HG03097 (cell line): ENCODE data around the gene LAIR2.

Source experiments
- ATAC-seq: cut with Tn5 transposase; IDR thresholded peaks from one replicate; pipeline ENCODE4 v1.9.1; 2021; ENCODE audit not compliant: unreplicated experiment, low FRiP score

The LAIR2 gene, protein sequence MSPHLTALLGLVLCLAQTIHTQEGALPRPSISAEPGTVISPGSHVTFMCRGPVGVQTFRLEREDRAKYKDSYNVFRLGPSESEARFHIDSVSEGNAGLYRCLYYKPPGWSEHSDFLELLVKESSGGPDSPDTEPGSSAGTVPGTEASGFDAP

DNA sequence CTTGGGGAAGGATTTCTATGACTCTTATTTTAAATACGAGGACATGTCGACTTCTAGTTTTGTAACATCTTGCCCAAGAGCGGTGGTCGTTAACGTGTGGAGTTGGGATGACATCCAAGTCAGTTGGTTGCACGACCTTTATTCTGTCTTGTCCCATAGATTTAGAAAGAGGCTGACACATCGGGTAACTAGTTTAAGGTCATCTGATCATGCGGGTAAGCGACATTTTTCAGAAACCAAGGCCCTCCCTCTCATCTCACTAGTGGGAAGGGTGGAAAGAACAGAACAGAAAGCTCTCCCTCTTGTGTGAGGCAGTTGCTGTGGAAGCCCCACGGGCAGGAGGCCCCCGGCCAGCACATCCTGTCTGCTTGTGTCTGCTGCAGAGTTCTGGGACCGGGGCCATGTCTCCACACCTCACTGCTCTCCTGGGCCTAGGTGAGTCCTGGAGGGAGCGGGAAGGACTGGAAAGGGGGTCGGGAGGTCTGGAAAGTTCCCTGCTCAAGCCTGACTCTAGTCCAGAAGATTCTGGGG lies at the start of gene LAIR2:
Gene LAIR2 (plus strand): TSS at position 314 of the 531 bp plus-strand sequence. CDS start 88 bp downstream, at position 402.
- ATAC-seq = no peak

DNA sequence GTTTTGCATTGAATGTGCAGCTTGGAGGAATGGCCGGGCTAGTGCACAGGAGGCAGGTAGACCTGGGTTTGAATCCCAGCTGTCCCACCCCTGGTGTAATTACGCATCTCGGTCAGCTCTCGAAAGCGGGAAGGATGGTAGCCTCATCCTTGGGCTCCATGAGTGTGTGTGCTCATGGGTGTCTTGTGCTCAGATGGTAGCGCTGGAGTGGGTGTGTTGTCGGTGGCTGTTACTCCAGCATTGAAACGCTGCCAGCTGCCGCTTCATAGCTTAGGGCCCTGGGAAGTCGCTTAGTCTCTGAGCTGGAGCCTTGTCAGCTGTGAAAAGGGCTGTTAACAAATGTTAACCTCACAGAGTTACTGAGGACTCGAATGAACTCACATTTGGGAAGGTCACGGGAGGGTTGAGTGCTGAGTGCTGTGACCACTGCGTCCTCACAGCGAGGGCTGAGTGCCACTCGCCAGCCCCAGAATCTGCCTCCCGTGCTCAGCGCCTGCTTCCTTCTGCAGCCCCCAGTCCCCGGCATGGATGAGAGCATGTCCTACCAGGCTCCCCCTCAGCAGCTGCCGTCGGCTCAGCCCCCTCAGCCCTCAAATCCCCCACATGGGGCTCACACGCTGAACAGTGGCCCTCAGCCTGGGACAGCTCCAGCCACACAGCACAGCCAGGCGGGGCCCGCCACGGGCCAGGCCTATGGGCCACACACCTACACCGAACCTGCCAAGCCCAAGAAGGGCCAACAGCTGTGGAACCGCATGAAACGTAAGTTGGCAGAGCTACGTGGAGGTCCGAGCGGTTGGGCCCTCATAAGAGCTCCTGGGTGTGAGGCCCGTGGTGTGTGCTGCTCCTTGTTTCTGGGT lies 48.5 kb upstream of the LAIR2 start:
- ATAC-seq = no peak

DNA sequence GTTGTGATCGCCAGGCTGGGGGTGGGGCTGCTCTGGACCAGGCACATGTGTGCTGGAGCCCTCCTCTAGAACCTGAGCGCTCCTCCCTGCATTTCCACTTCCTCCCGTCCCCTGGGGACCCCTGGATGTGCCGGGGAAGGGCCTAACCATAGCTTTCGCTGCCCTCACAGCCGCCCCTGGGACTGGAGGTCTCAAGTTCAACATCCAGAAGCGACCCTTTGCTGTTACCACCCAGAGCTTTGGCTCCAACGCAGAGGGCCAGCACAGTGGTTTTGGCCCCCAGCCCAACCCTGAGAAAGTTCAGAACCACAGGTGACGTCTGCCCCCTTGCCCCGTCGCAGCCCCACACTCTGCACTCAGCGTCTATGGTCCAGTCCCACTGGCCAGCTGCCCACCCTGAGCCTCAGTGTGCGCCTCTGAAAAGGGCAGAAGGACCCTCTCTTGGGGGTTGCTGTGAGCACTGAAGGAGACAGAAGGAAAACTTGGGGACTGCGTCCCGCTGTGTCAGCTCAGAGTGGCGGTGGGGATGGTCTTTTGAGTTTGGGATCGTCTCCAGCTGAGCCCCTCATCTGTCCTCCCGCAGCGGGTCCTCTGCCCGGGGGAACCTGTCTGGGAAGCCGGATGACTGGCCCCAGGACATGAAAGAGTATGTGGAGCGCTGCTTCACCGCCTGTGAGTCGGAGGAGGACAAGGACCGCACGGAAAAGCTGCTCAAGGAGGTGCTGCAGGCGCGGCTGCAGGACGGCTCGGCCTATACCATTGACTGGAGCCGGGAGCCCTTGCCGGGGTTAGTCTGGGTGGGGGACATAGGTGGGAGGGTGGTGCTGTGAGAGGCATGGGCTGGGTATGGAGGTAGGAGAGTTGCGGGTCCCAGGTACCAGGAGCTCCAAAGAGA lies 47.6 kb upstream of the LAIR2 start:
- ATAC-seq = no peak

DNA sequence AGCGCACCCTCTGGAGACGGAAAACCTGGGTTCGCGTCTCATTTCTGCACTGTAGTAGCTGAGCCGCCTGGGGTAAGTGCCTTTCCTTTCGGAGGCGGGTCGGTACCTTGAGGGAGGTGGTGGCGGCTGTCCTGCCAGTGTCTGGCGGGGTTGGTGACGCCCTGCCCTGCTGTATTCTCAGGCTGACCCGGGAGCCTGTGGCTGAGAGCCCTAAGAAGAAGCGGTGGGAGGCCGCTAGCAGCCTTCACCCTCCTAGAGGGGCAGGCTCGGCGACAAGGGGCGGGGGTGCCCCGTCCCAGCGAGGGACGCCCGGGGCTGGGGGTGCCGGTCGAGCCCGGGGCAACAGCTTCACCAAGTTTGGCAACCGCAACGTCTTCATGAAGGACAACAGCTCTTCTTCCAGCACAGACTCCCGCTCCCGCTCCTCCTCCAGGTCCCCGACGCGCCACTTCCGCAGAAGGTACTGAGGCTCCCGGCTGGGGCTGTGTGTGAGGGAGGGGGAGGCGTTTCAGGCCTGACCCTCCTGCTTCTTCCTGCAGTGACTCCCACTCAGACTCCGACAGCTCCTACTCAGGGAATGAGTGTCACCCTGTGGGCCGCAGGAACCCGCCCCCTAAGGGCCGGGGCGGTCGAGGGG lies 46.7 kb upstream of the LAIR2 start:
- no peak for ATAC-seq

DNA sequence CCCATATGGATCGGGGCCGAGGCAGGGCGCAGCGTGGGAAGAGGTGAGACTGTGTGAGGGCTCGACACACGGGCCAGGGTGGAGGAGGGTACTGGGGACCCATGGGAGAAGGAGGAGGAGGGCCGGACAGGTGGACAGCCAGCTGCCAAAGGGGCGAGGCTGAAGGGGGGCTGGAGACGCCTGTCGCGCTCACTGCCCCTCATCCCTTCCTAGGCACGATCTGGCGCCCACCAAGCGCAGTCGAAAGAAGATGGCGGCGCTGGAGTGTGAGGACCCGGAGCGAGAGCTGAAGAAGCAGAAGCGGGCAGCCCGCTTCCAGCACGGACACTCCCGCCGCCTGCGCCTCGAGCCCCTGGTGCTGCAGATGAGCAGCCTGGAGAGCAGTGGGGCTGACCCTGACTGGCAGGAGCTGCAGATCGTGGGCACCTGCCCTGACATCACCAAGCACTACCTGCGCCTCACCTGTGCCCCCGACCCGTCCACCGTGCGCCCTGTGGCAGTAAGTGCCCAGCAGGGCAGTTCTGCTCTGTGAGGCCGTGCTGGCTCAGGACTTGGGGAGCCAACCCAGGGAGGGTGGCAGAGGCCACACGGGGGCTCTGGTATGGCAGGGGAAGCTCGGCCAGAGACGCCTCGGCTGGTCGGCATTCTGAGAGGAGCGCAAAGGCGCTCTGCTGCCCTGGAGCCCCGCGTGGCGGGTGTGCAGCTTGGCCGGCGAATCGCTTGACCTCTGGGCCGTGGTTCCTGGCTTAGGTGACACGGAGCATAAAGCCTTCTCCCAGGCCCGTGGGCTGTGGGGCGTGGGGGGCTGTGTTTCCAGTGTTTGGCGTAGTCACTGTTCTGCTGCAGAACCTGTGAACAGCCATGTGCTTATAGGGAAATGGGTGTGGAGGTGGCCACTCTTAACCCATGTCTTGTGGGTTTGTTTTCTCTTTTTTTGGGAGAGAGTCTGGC lies 45.9 kb upstream of the LAIR2 start:
- ATAC-seq = no peak

DNA sequence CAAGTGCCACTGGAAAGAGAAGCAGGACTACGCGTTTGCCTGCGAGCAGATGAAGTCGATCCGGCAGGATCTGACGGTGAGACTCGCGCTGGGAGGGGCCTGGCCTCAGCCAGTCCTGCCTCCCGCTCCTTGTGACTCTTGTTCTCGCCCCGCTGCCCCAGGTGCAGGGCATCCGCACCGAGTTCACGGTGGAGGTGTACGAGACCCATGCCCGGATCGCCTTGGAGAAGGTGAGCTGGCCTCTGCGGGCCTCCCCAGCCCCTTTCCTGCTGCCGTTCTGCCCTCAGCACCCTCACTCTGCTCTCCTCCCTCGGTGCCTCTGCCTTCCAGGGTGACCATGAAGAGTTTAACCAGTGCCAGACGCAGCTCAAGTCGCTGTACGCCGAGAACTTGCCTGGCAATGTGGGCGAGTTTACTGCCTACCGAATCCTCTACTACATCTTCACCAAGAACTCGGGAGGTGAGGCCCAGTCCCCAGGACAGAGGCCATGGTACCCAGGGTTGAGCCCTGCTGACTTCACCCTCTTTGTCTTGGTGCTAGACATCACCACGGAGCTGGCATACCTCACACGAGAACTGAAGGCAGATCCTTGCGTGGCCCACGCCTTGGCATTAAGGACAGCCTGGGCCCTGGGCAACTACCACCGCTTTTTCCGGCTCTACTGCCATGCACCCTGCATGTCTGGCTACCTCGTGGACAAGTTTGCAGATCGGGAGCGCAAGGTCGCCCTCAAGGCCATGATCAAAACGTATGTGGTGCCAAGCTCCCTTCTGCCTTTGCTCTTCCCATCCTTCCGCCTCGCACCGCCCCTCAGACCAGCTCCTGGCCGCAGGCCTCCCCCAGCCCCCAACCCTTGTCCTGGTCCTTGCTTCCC lies 44.6 kb upstream of the LAIR2 start:
- no peak for ATAC-seq

DNA sequence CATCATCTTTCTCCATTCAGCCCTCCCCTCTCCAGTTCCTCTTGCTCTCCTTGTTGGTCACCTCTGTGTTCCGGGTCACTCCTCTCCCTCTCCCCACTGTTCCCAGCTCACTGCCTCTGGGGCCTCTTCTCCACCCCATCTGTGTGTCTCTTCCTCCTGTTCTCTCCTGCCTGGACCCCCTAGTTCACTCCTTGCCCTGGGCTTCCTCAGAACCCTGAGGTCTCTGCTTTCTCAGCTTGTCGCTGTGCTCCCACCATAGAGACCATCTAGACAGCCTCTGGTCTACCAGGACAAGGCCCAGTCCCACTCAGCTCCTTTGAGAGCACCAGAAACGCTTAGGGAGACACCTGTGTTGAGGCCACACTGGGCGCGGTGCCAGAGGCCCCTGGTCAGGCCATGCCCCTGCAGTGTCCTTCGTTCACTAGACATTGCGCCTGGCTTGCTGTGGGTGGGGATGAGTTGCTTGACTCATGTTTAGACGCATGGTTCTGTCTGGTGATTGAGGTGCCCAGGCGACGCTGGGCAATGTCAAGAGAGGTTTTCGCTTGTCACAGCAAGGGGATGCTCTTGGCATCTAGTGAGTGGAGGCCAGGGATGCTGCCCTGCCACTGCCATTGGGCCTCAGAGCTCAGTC lies 43.9 kb upstream of the LAIR2 start:
- no peak for ATAC-seq

DNA sequence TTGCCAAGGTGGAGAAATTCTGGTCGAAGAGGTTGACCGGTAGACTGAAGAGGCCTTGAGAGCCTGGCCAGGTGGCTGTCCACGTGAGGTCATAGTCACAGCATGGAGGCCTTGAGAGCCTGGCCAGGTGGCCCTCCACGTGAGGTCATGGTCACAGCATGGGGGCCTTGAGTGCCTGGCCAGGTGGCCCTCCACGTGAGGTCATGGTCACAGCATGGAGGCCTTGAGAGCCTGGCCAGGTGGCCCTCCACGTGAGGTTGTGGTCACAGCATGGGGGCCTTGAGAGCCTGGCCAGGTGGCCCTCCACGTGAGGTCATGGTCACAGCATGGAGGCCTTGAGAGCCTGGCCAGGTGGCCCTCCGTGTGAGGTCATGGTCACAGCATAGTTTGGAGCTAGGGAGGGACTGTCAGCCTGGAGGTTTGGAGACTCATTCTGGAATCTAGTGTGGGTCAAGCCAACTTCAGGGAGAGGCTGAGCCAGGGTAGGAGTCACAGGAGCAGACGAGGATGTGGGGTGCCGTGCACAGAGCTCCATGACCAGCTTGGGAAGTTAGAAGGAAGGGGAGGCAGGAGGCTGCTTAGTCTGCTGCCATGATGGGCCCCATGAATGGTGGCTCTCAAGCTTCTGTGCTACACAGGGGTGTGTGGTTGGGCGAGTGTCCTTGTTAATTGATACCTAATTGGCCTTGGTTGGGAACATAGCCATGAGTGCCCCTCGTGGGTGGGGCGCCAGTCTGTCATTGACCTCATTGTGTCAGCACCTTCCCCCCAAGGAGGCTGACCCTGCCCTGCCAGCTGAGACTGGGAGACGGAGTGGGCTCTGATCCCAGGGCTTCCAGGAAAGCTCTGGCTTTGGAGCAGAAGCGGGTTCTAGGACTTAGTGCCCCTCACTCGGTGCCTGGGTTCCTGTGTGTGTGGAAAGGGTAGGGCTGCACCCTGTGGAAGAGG lies 43.1 kb upstream of the LAIR2 start:
- ATAC-seq = no peak

DNA sequence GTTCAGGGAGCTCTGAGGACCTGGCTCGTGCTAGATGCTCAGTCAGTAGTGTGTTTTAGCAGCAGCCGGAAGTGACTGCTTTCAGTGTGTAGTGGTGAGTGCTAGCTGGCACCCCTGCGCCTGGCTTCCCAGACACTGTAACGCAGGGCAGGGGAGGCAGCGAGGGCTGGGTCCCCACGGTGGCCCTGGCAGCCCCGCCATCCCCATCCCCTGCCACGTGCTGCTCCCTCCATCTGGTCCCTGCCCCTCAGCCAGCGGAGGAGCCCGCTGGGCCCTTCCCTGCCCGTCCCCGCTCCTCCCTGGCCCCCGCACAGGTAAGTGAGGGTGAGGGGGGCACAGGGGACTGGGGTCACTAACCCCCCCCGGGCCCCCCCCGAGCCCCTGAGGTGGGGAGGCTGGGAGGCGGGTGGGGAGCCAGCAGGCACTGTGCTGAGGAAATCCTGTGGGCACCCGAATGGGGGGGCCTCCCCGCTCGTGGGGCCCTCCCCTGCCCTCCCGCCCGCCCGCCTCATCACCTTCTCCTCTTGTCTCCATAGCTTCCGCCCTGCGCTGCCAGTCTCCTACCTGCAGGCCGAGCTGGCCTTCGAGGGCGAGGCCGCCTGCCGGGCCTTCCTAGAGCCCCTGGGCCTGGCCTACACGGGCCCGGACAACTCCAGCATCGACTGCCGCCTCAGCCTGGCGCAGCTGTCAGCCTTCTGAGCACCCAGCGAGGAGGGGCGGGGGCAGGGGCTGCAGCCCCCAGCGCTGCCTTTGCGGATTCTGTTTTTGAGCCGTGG lies 42.2 kb upstream of the LAIR2 start:
- ATAC-seq = no peak

DNA sequence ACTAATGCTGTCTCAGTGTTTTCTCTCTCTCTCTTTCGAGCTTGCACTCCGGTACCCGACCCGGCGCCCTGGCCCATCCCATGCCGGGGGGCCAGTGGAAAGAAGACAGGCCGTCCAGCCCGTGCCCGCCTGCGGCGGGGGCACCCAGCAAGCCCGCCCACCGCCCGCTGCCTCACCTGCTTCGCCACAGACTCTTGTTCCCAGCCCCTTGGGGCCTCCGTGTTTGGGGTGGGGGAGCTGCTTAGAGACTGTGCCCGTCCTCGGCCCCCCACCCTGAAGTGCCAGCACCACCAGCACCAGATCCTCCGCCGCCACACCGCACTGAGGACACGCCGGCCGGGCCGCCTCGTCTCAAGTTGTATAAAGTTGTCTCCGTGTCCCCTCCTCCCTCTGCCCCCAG lies 41.4 kb upstream of the LAIR2 start:
- ATAC-seq = no peak

DNA sequence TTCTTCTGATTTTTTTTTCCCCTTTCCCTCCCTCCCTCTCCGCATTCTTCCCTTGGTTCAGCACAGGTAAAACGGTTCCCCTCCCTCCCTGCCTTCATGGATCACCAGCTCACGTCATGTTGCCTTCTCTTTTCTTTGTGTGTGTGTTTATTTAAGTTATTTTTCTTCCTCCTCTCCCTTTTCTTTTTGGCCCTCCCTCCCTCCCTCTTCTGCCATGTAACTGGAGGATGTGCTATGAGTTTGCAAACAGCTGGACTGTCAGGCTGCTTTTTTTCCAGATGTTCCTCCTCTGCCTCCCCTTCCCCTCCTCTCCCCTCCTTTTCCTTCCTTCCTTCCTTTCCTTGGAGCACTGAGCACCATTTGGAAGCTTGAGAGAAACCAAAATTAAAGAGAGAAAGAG lies 41.0 kb upstream of the LAIR2 start:
- ATAC-seq = no peak

DNA sequence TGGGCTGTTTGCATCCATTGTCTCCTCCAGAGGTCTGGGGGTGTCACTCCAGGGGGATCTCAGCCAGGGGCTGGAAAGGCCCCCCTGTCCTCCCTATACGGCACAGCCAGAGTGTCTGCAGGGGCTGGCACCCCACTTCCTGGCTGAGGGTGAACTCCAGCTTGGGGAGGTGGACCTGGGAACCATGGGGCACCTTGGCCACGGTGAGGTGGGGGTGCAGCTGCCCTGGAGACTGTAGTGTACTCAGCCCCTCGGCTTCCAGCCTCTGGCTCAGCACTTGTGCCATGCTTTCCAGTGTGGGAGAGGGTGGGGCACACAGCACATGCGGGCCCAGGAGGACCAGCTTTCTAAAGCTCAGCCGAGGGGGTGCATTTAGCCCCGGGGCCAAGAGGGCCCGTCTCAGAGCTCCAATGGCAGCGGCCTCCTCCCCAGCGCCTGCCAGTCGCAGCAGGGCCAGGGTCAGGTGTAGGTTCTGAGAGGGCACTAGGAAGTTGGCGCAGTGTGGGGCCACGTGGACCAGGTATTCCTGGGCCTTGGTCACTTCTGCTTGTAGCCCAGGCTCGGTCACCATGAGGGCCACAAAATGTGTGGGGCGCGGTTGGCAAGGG lies 40.5 kb upstream of the LAIR2 start:
- no peak for ATAC-seq

DNA sequence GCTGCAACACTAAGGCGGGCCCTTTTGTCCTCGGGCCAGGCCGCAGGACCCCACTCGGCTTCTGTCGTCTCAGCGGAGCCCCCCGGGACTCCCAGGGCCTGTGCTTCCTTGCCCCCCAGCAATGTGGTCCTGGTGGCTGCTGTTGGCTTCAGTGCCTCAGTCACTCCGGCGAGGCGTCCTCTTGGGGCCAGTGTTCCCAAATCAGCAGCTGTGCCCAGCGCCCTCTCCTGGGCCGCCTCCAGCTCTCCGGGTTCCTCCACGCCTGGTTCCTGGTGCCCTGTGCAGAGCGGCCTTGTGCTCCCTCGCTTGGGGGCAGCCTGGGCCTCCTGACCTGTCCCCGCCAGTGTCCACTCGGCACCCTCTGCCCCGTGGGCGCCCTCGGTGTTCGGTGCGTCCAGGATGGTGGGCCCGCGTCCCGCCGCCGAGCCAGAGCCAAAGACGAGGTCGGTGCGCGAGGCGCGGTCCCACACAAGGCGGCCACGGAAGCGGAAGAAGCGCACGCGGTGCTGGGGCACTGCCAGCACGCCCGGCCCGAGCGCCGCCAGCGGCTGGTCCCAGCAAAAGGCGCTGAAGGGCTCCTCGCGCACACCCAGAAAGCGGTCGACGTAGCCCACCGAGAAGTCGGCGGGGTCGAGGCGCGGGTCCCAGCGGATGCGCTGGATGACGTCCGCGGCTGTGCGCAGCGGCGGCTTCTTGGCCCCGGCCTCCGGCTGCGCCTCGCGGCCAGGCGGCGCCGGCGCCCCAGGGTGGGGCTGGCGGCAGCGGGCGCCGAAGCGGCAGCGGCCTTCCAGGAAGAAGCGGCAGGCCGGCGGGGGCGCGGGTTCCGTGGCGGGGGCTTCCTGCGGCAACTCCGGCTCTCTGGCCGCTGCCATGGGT lies 39.7 kb upstream of the LAIR2 start:
- peak; percentile 15 for ATAC-seq

DNA sequence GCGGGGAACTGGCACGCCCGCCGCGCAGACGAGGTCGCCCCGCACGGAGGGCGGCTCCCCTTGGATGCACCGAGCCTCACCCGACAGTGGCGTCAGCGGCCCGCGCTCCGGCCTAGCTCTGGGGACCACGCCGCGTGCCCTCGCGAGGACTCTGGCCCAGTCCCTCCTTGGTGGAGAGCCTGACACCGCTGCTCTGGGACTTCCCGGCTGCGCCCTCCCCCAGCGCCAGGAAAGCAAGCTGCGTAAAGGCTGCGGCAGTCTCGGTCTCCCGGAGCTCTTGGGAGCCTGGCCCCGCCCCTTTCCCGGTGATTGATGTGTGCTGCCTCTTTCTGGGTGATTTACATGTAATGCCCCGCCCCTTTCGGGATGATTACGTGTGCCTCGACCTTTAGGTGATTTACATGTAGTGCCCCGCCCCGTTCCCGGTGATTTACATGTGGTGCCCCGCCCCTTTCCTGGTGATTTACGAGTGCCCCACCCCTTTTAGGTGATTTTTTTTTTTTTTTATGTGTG lies 39.0 kb upstream of the LAIR2 start, which contains the start of gene LENG9:
Gene LENG9 (minus strand): TSS at position 248 of the 513 bp plus-strand sequence. CDS start 252 bp downstream, outside the sequence.
- peak; percentile 43 for ATAC-seq
